BJ (cell line): ENCODE measurements around the gene HIP1. TPM values are rescaled to one million over a fixed set of nuclear protein-coding genes. Genes with fewer than 3 reads are reported as not detected.
"Not testable (repeated sequence)": the region's sequence is repeated elsewhere in the genome, so short reads cannot be mapped to it uniquely, and the experiment has no call there.

Experiments used
- CTCF ChIA-PET: fragments of 350-600 bp; formaldehyde crosslinking; extraction: SDS; loops from one replicate; lab custom pipeline; 2021; ENCODE audit warnings: antibody characterized with exemption, inconsistent platforms; lab: Yijun Ruan, JAX
- POLR2A ChIA-PET: fragments of 300-600 bp; sonication (Branson Sonifier 250); formaldehyde crosslinking; extraction: SDS; loops from one replicate; lab custom pipeline; 2021; ENCODE audit warnings: antibody characterized with exemption; lab: Charles Lee
- DNase-seq: peaks from one replicate; pipeline ENCODE4 v3.0.0-alpha.2; 2011; ENCODE audit warnings: low read depth
- H3K27me3 ChIP-seq: 2 replicates; pipeline ENCODE4 v1.6.0; 2011; ENCODE audit warnings: low read length; ENCODE audit not compliant: control insufficient read depth, insufficient read depth
- H3K36me3 ChIP-seq: 2 replicates; pipeline ENCODE4 v1.5.1; 2011; ENCODE audit warnings: low read length; ENCODE audit not compliant: control insufficient read depth, insufficient read depth
- H3K4me3 ChIP-seq: 2 replicates; pipeline ENCODE4 v1.5.1; 2011; ENCODE audit warnings: low read depth, mild to moderate bottlenecking, control low read depth, low read length
- polyA plus RNA-seq: library from polyadenylated mRNA; depleted of rRNA; stranded (reverse); fragments of >200 nt; gene quantifications from 2 replicates; pipeline ENCODE4 v1.2.3, GENCODE V29; 2011
- TF ChIP-seq, protein P1 (sequence below): IDR thresholded peaks from 2 replicates; pipeline ENCODE4 v1.5.1; 2011; ENCODE audit warnings: low read depth, mild to moderate bottlenecking, control low read depth, inconsistent platforms, low read length, moderate library complexity; ENCODE audit not compliant: insufficient read depth

HIP1 gene
- polyA plus RNA-seq, 1 experiment = 7.5 TPM

DNA sequence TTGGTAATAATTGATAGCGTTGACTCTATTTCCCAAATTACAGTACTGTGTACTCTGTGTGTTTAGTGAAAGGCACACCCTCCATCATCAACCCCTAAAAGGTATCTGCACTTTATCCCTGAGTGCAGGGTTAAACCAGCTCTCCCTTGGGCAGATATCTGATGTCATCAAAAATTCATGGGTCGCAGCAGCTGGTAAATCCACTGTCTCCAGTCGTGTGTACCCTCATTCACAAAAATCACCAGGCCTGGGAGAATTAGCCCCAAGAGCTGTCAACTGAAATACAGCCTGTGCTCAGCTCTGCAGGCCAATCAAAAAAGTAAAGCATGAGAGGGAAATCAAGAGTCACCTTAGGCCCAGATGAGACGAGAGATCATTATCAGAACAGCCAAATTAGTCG lies 103.7 kb downstream of the HIP1 start:
- no peak for DNase-seq
- POLR2A ChIA-PET = no interaction called here
- Histone ChIP-seq H3K36me3 (no peaks in the 10 kb centered on the region), H3K4me3 (no peak overlapping the region), H3K27me3 (no peaks in the 10 kb centered on the region)
- CTCF ChIA-PET = no interaction called here
- TF ChIP-seq, protein P1, sequence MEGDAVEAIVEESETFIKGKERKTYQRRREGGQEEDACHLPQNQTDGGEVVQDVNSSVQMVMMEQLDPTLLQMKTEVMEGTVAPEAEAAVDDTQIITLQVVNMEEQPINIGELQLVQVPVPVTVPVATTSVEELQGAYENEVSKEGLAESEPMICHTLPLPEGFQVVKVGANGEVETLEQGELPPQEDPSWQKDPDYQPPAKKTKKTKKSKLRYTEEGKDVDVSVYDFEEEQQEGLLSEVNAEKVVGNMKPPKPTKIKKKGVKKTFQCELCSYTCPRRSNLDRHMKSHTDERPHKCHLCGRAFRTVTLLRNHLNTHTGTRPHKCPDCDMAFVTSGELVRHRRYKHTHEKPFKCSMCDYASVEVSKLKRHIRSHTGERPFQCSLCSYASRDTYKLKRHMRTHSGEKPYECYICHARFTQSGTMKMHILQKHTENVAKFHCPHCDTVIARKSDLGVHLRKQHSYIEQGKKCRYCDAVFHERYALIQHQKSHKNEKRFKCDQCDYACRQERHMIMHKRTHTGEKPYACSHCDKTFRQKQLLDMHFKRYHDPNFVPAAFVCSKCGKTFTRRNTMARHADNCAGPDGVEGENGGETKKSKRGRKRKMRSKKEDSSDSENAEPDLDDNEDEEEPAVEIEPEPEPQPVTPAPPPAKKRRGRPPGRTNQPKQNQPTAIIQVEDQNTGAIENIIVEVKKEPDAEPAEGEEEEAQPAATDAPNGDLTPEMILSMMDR = no peak

DNA sequence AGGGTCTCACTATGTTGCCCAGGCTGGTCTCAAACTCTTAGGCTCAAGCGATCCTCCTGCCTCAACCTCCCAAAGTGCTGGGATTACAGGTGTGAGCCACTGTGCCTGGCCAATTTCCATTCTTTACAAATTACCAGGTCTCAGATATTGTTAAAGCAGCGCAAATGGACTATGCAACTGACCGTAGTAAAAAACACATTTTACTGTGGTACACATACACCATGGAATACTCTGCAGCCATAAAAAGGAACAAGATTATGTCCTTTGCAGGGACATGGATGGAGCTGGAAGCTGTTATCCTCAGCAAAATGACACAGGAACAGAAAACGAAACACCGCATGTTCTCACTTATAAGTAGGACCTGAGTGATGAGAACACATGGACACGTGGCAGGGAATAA lies 106.2 kb downstream of the HIP1 start:
- H3K27me3 ChIP-seq, H3K4me3 ChIP-seq, CTCF ChIA-PET, H3K36me3 ChIP-seq, DNase-seq, POLR2A ChIA-PET: not testable (repeated sequence)

DNA sequence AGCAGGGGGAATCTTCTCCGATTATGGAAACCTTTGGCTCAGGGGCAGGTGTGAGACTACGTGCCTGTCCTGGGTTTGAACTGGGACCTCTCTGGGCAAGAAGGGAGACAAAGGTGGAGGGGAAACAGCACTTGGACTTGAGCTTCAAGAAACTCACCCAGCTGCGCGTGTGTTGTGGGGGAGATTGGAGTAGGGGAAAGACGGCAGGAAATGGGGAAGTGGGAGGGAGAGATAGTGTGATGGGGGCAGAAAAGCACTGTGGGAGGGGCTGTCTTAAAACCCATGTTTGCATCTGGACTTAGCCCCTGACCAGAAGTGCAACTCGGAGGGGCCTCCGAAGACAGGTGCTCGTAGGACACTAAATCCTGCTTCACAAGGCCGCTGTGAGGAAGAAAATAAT lies 107.0 kb downstream of the HIP1 start:
- ChIA-PET CTCF (no interaction called here), POLR2A (no interaction called here)
- Histone ChIP-seq H3K4me3 (no peak overlapping the region), H3K36me3 (no peaks in the 10 kb centered on the region), H3K27me3 (no peaks in the 10 kb centered on the region)
- no peak for DNase-seq
- TF ChIP-seq, protein P1 = no peak

DNA sequence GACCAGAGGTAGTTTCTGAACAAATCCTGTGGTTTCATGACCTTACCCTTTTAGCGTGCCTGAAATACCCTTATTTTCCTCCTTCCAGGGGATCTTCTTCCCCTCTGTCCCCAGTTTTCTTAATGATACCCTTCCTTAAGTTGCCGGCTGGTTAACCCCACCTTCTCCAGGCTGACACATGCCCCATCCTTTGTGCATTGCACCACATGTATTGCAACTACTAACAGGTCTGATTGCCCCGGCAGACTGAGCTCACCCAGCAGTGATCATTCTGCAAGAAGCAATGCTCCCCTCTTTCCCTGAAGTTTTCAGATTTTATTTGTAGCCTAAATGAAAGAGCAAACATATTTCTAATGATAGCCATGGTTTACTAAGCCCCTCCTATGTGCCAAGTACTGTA lies 108.2 kb downstream of the HIP1 start:
- no peak for DNase-seq
- no peaks in the 10 kb centered on the region for H3K36me3 ChIP-seq
- TF ChIP-seq, protein P1 = no peak
- POLR2A ChIA-PET = interaction anchor here (0.6 kb wide), 1 partner anchor 9 kb away, joined by 3 read pairs; no protein-coding TSS in a partner anchor
- H3K4me3 ChIP-seq = no peak overlapping the region
- no peaks in the 10 kb centered on the region for H3K27me3 ChIP-seq
- CTCF ChIA-PET = interaction anchor here (1.1 kb wide), 1 partner anchor 20 kb away, joined by 3 read pairs; no protein-coding TSS in a partner anchor

DNA sequence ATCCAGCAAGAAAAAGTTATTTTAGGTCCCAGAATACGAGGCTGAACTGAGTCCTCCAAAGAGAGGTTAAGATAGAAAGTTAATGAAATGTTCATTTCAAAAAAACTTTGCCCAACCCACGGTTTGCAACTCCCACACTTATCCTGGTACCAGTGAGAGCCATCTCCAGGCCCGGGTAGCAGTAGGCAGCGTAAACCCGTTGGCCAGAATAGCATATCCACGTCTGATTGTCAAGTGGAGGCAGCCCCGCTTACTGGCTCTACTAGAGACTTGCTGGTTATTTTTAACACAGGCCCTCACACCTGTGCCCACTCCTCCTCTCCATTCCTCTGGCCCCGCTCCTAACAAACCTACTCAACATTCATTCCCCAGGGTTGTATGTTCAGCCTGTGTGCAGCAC lies 109.7 kb downstream of the HIP1 start:
- Histone ChIP-seq H3K36me3 (no peaks in the 10 kb centered on the region), H3K27me3 (no peaks in the 10 kb centered on the region), H3K4me3 (no peak overlapping the region)
- CTCF ChIA-PET = no interaction called here
- TF ChIP-seq, protein P1 = no peak
- POLR2A ChIA-PET = no interaction called here
- DNase-seq = no peak

DNA sequence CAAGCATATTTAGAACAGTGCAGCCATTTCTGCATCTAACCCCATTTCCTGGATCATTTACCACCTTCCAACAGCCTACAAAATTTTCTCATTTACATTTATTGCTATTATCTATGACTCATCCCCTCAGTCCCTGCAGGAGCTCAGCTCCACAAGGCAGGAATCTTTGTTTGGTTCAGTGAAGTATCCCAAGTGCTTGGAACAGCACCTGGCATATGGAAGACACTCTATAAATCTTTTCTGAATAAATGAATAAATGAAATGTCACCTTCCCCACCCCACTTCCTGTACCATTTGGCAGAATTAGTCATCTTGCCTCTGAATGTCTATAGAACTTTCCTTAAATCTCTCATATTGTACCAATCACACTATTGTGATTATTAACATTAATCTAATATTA lies 110.7 kb downstream of the HIP1 start:
- no peak for DNase-seq
- no peaks in the 10 kb centered on the region for H3K27me3 ChIP-seq
- TF ChIP-seq, protein P1 = no peak
- ChIA-PET POLR2A (no interaction called here), CTCF (no interaction called here)
- H3K4me3 ChIP-seq = no peak overlapping the region
- no peaks in the 10 kb centered on the region for H3K36me3 ChIP-seq
